HCT116 (cell line): Measurements from ENCODE around the gene VPS35. TPM values are rescaled to one million over a fixed set of nuclear protein-coding genes. Genes with fewer than 3 reads are reported as not detected.

Experiments used
- ATAC-seq: fragments of 200-7000 bp; cut with Tn5 transposase; 2 replicates; pipeline ENCODE4 v1.9.1; 2020; ENCODE audit warnings: mild to moderate bottlenecking, moderate library complexity
- BruUV-seq: library from RNA; stranded (reverse); fragments of 400-500 nt; replicated peaks from 2 replicates; lab custom pipeline; 2021; lab: Mats Ljungman, UMichigan
- CTCF ChIA-PET: fragments of 300-600 bp; sonication (Branson Sonifier 250); formaldehyde crosslinking; loops from one replicate; lab custom pipeline; 2021; ENCODE audit warnings: antibody characterized with exemption; lab: Charles Lee
- POLR2A ChIA-PET: fragments of 300-600, 350-600 bp; sonication (Branson Sonifier 250); formaldehyde crosslinking; loops from one replicate; lab custom pipeline; 2021; ENCODE audit warnings: antibody characterized with exemption; lab: Charles Lee
- RAD21 ChIA-PET, 2 experiments: fragments of 300-600 bp; sonication (Branson Sonifier 250); formaldehyde crosslinking; loops; one replicate each; lab custom pipeline; 2023; ENCODE audit warnings: low total read pairs in 2 of 2; ENCODE audit not compliant: uncharacterized antibody in 2 of 2, unreplicated experiment in 2 of 2, low non-redundant PET in 1 of 2; lab: Charles Lee
- DNase-seq: peaks from one replicate; pipeline ENCODE4 v3.0.0-alpha.2; 2010; ENCODE audit warnings: low read depth, low spot score
- H2AFZ ChIP-seq: fragments of 200-600 bp; shearing (Covaris generic), sonication (generic); 2 replicates; pipeline ENCODE4 v1.6.1; 2017; ENCODE audit warnings: low read depth, mixed run types, mixed read lengths, antibody characterized with exemption, low read length; ENCODE audit not compliant: poor library complexity, severe bottlenecking
- H3K27ac ChIP-seq: 2 replicates; pipeline ENCODE4 v1.5.1; 2012; ENCODE audit warnings: low read depth, low read length
- H3K27me3 ChIP-seq: fragments of 200-600 bp; sonication (generic); 2 replicates; pipeline ENCODE4 v1.6.1; 2016; ENCODE audit warnings: mixed run types, low read length, mixed read lengths; ENCODE audit not compliant: insufficient read depth
- H3K36me3 ChIP-seq, 2 experiments: fragments of 200-500 bp in 1 of 2; fragments of 200-600 bp in 1 of 2; sonication (Bioruptor generic) in 1 of 2; sonication (generic) in 1 of 2; 2 replicates each; pipeline versions ENCODE4 v1.5.1 to v1.6.1; 2014 to 2016; ENCODE audit warnings: low read length in 2 of 2, inconsistent platforms in 1 of 2, mixed read lengths in 1 of 2, mixed run types in 1 of 2; ENCODE audit not compliant: insufficient read depth in 2 of 2, control insufficient read depth in 1 of 2
- H3K4me1 ChIP-seq, 2 experiments: fragments of 200-600 bp in 1 of 2; sonication (generic) in 1 of 2; 2 replicates each; pipeline versions ENCODE4 v1.5.1 to v1.6.1; 2012 to 2017; ENCODE audit warnings: low read length in 2 of 2, inconsistent platforms in 1 of 2, mild to moderate bottlenecking in 1 of 2, mixed read lengths in 1 of 2, mixed run types in 1 of 2, moderate library complexity in 1 of 2; ENCODE audit not compliant: insufficient read depth in 2 of 2, control insufficient read depth in 1 of 2
- H3K4me2 ChIP-seq: fragments of 200-600 bp; sonication (generic); 2 replicates; pipeline ENCODE4 v1.6.1; 2017; ENCODE audit warnings: mixed run types, low read length, mixed read lengths
- H3K4me3 ChIP-seq, 2 experiments: fragments of 200-600 bp in 1 of 2; sonication (generic) in 1 of 2; replicated peaks in 1 of 2; 2 replicates each; pipeline ENCODE4 v1.5.1; 2011 to 2016; ENCODE audit warnings: low read length in 2 of 2, control low read depth in 1 of 2, low read depth in 1 of 2, mild to moderate bottlenecking in 1 of 2, mixed read lengths in 1 of 2, mixed run types in 1 of 2
- H3K79me2 ChIP-seq: fragments of 200-600 bp; sonication (generic); 2 replicates; pipeline ENCODE4 v1.6.1; 2017; ENCODE audit warnings: mild to moderate bottlenecking, mixed run types, low read length, moderate library complexity, mixed read lengths; ENCODE audit not compliant: insufficient read depth
- H3K9ac ChIP-seq: fragments of 200-600 bp; sonication (generic); 2 replicates; pipeline ENCODE4 v1.6.1; 2016; ENCODE audit warnings: low read length, mixed read lengths
- H3K9me2 ChIP-seq: fragments of 200-600 bp; sonication (generic), shearing (Covaris generic); 2 replicates; pipeline ENCODE4 v1.6.1; 2017; ENCODE audit warnings: mixed run types, mild to moderate bottlenecking, moderate library complexity; ENCODE audit not compliant: insufficient read depth
- H3K9me3 ChIP-seq, 2 experiments: fragments of 200-500 bp in 1 of 2; fragments of 200-600 bp in 1 of 2; sonication (Bioruptor generic) in 1 of 2; sonication (generic) in 1 of 2; 2 replicates each; pipeline ENCODE4 v1.6.1; 2014 to 2017; ENCODE audit warnings: low read length in 2 of 2, mixed read lengths in 2 of 2, inconsistent platforms in 1 of 2, low read depth in 1 of 2, mild to moderate bottlenecking in 1 of 2, mixed run types in 1 of 2, moderate library complexity in 1 of 2; ENCODE audit not compliant: control insufficient read depth in 1 of 2, insufficient read depth in 1 of 2
- H4K20me1 ChIP-seq: fragments of 200-600 bp; sonication (generic), shearing (Covaris generic); 2 replicates; pipeline ENCODE4 v1.6.1; 2017; ENCODE audit warnings: mixed run types, mild to moderate bottlenecking, moderate library complexity; ENCODE audit not compliant: insufficient read depth
- ATF3 ChIP-seq: IDR thresholded peaks from 2 replicates; pipeline ENCODE4 v1.6.1; 2012
- CTCF ChIP-seq, 3 experiments: fragments of 200-600 bp in 1 of 3; sonication (generic) in 1 of 3; IDR thresholded peaks in 2 of 3; conservative IDR thresholded peaks in 1 of 3; 2 replicates each; pipeline ENCODE4 v1.5.1; 2012 to 2017; ENCODE audit warnings: low read depth in 2 of 3, low read length in 2 of 3, antibody characterized with exemption in 1 of 3, borderline replicate concordance in 1 of 3, control low read depth in 1 of 3, mild to moderate bottlenecking in 1 of 3, mixed read lengths in 1 of 3, mixed run types in 1 of 3, moderate library complexity in 1 of 3; ENCODE audit not compliant: insufficient read depth in 1 of 3
- ELF1 ChIP-seq: IDR thresholded peaks from 2 replicates; pipeline ENCODE4 v1.6.1; 2012; ENCODE audit warnings: low read depth, borderline replicate concordance
- EZH2phosphoT487 ChIP-seq: fragments of 200-600 bp; IDR thresholded peaks from 2 replicates; pipeline ENCODE4 v1.6.1; 2018; ENCODE audit warnings: antibody characterized with exemption, borderline replicate concordance
- POLR2AphosphoS5 ChIP-seq: IDR thresholded peaks from 2 replicates; pipeline ENCODE4 v1.6.1; 2011; ENCODE audit warnings: mild to moderate bottlenecking, low read depth, low read length, moderate library complexity
- RAD21 ChIP-seq: IDR thresholded peaks from 2 replicates; pipeline ENCODE4 v1.6.1; 2012; ENCODE audit warnings: low read depth, mild to moderate bottlenecking
- REST ChIP-seq: IDR thresholded peaks from 2 replicates; pipeline ENCODE4 v1.6.1; 2012; ENCODE audit warnings: low read depth
- SIN3A ChIP-seq: IDR thresholded peaks from 2 replicates; pipeline ENCODE4 v1.6.1; 2012; ENCODE audit warnings: low read depth
- SP1 ChIP-seq: IDR thresholded peaks from 2 replicates; pipeline ENCODE4 v1.6.1; 2012; ENCODE audit warnings: low read depth
- SRF ChIP-seq: IDR thresholded peaks from 2 replicates; pipeline ENCODE4 v1.6.1; 2012; ENCODE audit warnings: low read depth
- YY1 ChIP-seq: IDR thresholded peaks from 2 replicates; pipeline ENCODE4 v1.6.1; 2011; ENCODE audit warnings: low read length, low read depth, moderate library complexity, mild to moderate bottlenecking; ENCODE audit not compliant: insufficient replicate concordance; ENCODE audit errors: extremely low read depth
- ZNF274 ChIP-seq: fragments of 200-500 bp; sonication (Bioruptor generic); IDR thresholded peaks from 2 replicates; pipeline ENCODE4 v1.6.1; 2014; ENCODE audit warnings: mild to moderate bottlenecking, low read depth, low read length, inconsistent platforms
- intact Hi-C: fragments of 100-400 bp; cut with micrococcal nuclease; formaldehyde crosslinking; loops from 2 replicates; pipeline ENCODE4 v1.10.0; 2022
- total RNA-seq: library from RNA; stranded (reverse); gene quantifications from one replicate; pipeline ENCODE4 v1.2.1, GENCODE V29; 2021; ENCODE audit not compliant: unreplicated experiment

The VPS35 gene
- total RNA-seq, 1 experiment from 2014 or later: 115 TPM

GRCh38 chr16:46612121-46612520, 76.9 kb downstream of the VPS35 start:
- RAD21 ChIA-PET: no interaction called here
- H3K9me2 ChIP-seq: no peaks in the 10 kb centered on the region
- H3K9me3 ChIP-seq: no peaks in the 10 kb centered on the region
- no peak overlapping the region for H2AFZ ChIP-seq
- POLR2A ChIA-PET: no interaction called here
- ATAC-seq (no peak), DNase-seq (no peak)
- peaks cover 41% of the 10 kb centered on the region; the same call in 1 of the 2 replicates for H3K79me2 ChIP-seq
- no TSS peak for BruUV-seq
- no peaks in the 10 kb centered on the region for H4K20me1 ChIP-seq
- no peak overlapping the region for H3K27ac ChIP-seq
- H3K4me1 ChIP-seq: no peaks in the 10 kb centered on the region
- no peaks in the 10 kb centered on the region for H3K27me3 ChIP-seq
- H3K36me3 ChIP-seq: peaks cover 31 to 36% of the 10 kb centered on the region in 2 experiments
- H3K4me3 ChIP-seq: no peak overlapping the region
- intact Hi-C loops: no loop called here
- CTCF ChIA-PET: no interaction called here
- no peak overlapping the region for H3K9ac ChIP-seq
- no peak overlapping the region for H3K4me2 ChIP-seq
- TF ChIP-seq ZNF274 (no peak), SP1 (no peak), ELF1 (no peak), SIN3A (no peak), EZH2phosphoT487 (no peak), POLR2AphosphoS5 (no peak), YY1 (no peak)

- DNase-seq (peak; percentile 46), ATAC-seq (peak; percentile 53; the same call in 1 of the 2 replicates)
- Histone ChIP-seq H3K36me3 (peaks cover 24 to 28% of the 10 kb centered on the region in 2 experiments), H3K4me3 (no peak overlapping the region), H3K27me3 (no peaks in the 10 kb centered on the region), H3K9me3 (no peaks in the 10 kb centered on the region)
- POLR2A ChIA-PET: no interaction called here
- TF ChIP-seq RAD21 (peak; percentile 47; the same call in 1 of the 2 replicates), SRF (no peak), CTCF (IDR thresholded peaks at IDR 0.05 in 2 of 3, conservative IDR thresholded peaks at IDR 0.05 in 1 of 3; ENCODE audit: borderline replicate concordance in 1 of 3, insufficient read depth in 1 of 3, low read depth in 2 of 3, low read length in 2 of 3) (peak in 2 of 3 experiments; percentile 23 to 45; a peak in 2 of 6 replicates), ATF3 (no peak), REST (no peak)
- TF ChIP-seq, all 23 proteins: peak for 2
- peaks cover 19% of the 10 kb centered on the region; the same call in 1 of the 2 replicates for H3K79me2 ChIP-seq
- no peak overlapping the region for H2AFZ ChIP-seq
- H3K4me2 ChIP-seq: no peak overlapping the region
- H3K4me1 ChIP-seq: no peaks in the 10 kb centered on the region
- H3K9ac ChIP-seq: no peak overlapping the region
- intact Hi-C loops: loop anchor here (1.0 kb wide), 1 partner anchor 53 kb away; no protein-coding TSS in a partner anchor
- ChIA-PET CTCF (interaction anchor here (2.7 kb wide), 1 partner anchor 54 kb away, joined by 11 read pairs; no protein-coding TSS in a partner anchor), RAD21 (no interaction called here)
- no peak overlapping the region for H3K27ac ChIP-seq
- no peaks in the 10 kb centered on the region for H4K20me1 ChIP-seq
- BruUV-seq: no TSS peak
- H3K9me2 ChIP-seq: no peaks in the 10 kb centered on the region
Measured at GRCh38 chr16:46607529-46607928, 81.4 kb downstream of the VPS35 start.
